IMR-90 (cell line): ENCODE measurements around the gene TBC1D32.
"Not testable (repeated sequence)": the region's sequence is repeated elsewhere in the genome, so short reads cannot be mapped to it uniquely, and the experiment has no call there.

Experiments used
- CTCF ChIP-seq: conservative IDR thresholded peaks from 2 replicates; pipeline ENCODE4 v1.5.1; 2012; ENCODE audit warnings: mild to moderate bottlenecking, low read depth, low read length, improper control_type of control experiment
- POLR2A ChIP-seq: IDR thresholded peaks from 2 replicates; pipeline ENCODE4 v1.6.1; 2012; ENCODE audit warnings: mild to moderate bottlenecking, low read depth, low read length
- RCOR1 ChIP-seq: IDR thresholded peaks from 2 replicates; pipeline ENCODE4 v1.6.1; 2012; ENCODE audit warnings: mild to moderate bottlenecking, low read length, improper control_type of control experiment; ENCODE audit not compliant: insufficient replicate concordance
- SMC3 ChIP-seq: fragments of 150-350 bp; IDR thresholded peaks from 2 replicates; pipeline ENCODE4 v1.6.1; 2016; ENCODE audit warnings: low read depth, mild to moderate bottlenecking, antibody characterized with exemption, low read length, moderate library complexity

GRCh38 chr6:121048593-121048992 lies 285.7 kb downstream of the TBC1D32 start:
- TF ChIP-seq CTCF, POLR2A, RCOR1, SMC3: not testable (repeated sequence)
